NCI-H526 (cell line): ENCODE results near the gene BCL2.
A peak's percentile ranks its signal among the peaks of the same experiment; 100 is the strongest.
"Not testable (repeated sequence)": the region's sequence is repeated elsewhere in the genome, so short reads cannot be mapped to it uniquely, and the experiment has no call there.

Source experiments
- DNase-seq, 2 experiments: peaks; one replicate each; lab custom pipeline; 2025; lab: John Stamatoyannopoulos, UW

BCL2 gene

GRCh38 chr18:63234432-63234831 is 85.1 kb downstream of the BCL2 start:
- DNase-seq, result no peak

- no peak for DNase-seq
These were observed 86.2 kb downstream of the BCL2 start for GRCh38 chr18:63233334-63233733.

- DNase-seq, result no peak
These were observed 86.7 kb downstream of the BCL2 start for GRCh38 chr18:63232826-63233225.

- no peak for DNase-seq
These were observed 89.6 kb downstream of the BCL2 start for GRCh38 chr18:63229971-63230370.

GRCh38 chr18:63225434-63225833 is 94.1 kb downstream of the BCL2 start:
- no peak for DNase-seq

- no peak for DNase-seq
These were observed 94.9 kb downstream of the BCL2 start for GRCh38 chr18:63224630-63225029.

- DNase-seq, result no peak
These were observed 95.7 kb downstream of the BCL2 start for GRCh38 chr18:63223837-63224236.

- no peak for DNase-seq
These were observed 98.7 kb downstream of the BCL2 start for GRCh38 chr18:63220903-63221302.

- DNase-seq, result no peak
These were observed 101.1 kb downstream of the BCL2 start for GRCh38 chr18:63218472-63218871.

- DNase-seq, result no peak
These were observed 102.9 kb downstream of the BCL2 start for GRCh38 chr18:63216516-63217311.

GRCh38 chr18:63213936-63214671 is 105.5 kb downstream of the BCL2 start:
- DNase-seq, result no peak

- no peak for DNase-seq
These were observed 106.2 kb downstream of the BCL2 start for GRCh38 chr18:63213331-63213900.

GRCh38 chr18:63210521-63210920 is 109.0 kb downstream of the BCL2 start:
- no peak for DNase-seq

GRCh38 chr18:63208676-63209075 is 110.9 kb downstream of the BCL2 start:
- DNase-seq, result peak in 1 of 2 experiments; percentile 42

- peak in 1 of 2 experiments; percentile 36 for DNase-seq
These were observed 111.7 kb downstream of the BCL2 start for GRCh38 chr18:63207835-63208234.

- peak; percentile 40 to 78 for DNase-seq
These were observed 112.3 kb downstream of the BCL2 start for GRCh38 chr18:63207143-63207790.

GRCh38 chr18:63206433-63207142 is 113.0 kb downstream of the BCL2 start:
- DNase-seq, result peak in 1 of 2 experiments; percentile 17

- DNase-seq, result peak in 1 of 2 experiments; percentile 46
These were observed 113.7 kb downstream of the BCL2 start for GRCh38 chr18:63205791-63206252.

- no peak for DNase-seq
These were observed 116.1 kb downstream of the BCL2 start for GRCh38 chr18:63203497-63203896.

GRCh38 chr18:63202828-63203227 is 116.7 kb downstream of the BCL2 start:
- no peak for DNase-seq

GRCh38 chr18:63201456-63201855 is 118.1 kb downstream of the BCL2 start:
- DNase-seq, result not testable (repeated sequence)
